HepG2 (cell line): Measurements from ENCODE around the gene COL27A1. TPM values are rescaled to one million over a fixed set of nuclear protein-coding genes. Genes with fewer than 3 reads are reported as not detected.

Experiments used
- GTF3A ChIP-seq: sonication (generic); formaldehyde crosslinking; conservative IDR thresholded peaks from 2 replicates; pipeline ENCODE4 v1.4.0; 2020; ENCODE audit warnings: mild to moderate bottlenecking, missing genetic modification reagents
- HDAC2 ChIP-seq: sonication (generic); formaldehyde crosslinking; IDR thresholded peaks from 2 replicates; pipeline ENCODE4 v1.4.0; 2020; ENCODE audit warnings: missing genetic modification reagents
- HOXA5 ChIP-seq: sonication (generic); formaldehyde crosslinking; IDR thresholded peaks from 2 replicates; pipeline ENCODE4 v1.4.0; 2020; ENCODE audit warnings: missing genetic modification reagents
- KLF11 ChIP-seq: IDR thresholded peaks from 2 replicates; pipeline ENCODE4 v1.6.1; 2016; ENCODE audit warnings: missing compliant biosample characterization
- ZNF234 ChIP-seq: sonication (generic); formaldehyde crosslinking; conservative IDR thresholded peaks from 2 replicates; pipeline ENCODE4 v1.5.1; 2020; ENCODE audit warnings: mild to moderate bottlenecking, missing genetic modification reagents
- ZNF605 ChIP-seq: sonication (generic); formaldehyde crosslinking; IDR thresholded peaks from 2 replicates; pipeline ENCODE4 v1.8.0; 2022; ENCODE audit warnings: mild to moderate bottlenecking, missing genetic modification reagents
- ZNF766 ChIP-seq: sonication (generic); formaldehyde crosslinking; IDR thresholded peaks from 2 replicates; pipeline ENCODE4 v1.5.0; 2020; ENCODE audit warnings: missing genetic modification reagents, borderline replicate concordance
- ZNF883 ChIP-seq: sonication (generic); formaldehyde crosslinking; IDR thresholded peaks from 2 replicates; pipeline ENCODE4 v1.5.1; 2020; ENCODE audit warnings: mild to moderate bottlenecking, missing genetic modification reagents; ENCODE audit errors: not compliant biosample characterization
- polyA plus RNA-seq, 8 experiments: library from polyadenylated mRNA; depleted of rRNA in 3 of 8; stranded (reverse) in 7 of 8; unstranded in 1 of 8; fragments of >200 nt; fragmentation: Illumina TruSeq in 4 of 8; extraction: Trizol in 4 of 8; gene quantifications; 2 replicates each; pipeline versions ENCODE4 v1.2.1 to v1.2.3, GENCODE V29; 2011 to 2016; ENCODE audit warnings: low read depth in 4 of 8, missing spikeins in 1 of 8, mixed read lengths in 1 of 8; ENCODE audit not compliant: insufficient read depth in 1 of 8
- total RNA-seq, 5 experiments: library from RNA; depleted of rRNA; stranded (reverse); fragments of >200 nt; fragmentation: Illumina TruSeq; extraction: Trizol; gene quantifications; 2 replicates each; pipeline ENCODE4 v1.2.3, GENCODE V29; 2016; ENCODE audit warnings: low read depth in 1 of 5
- TF ChIP-seq, protein P1 (sequence below): sonication (generic); formaldehyde crosslinking; IDR thresholded peaks from one replicate; pipeline ENCODE4 v1.5.1; 2020; ENCODE audit warnings: mild to moderate bottlenecking, missing genetic modification reagents; ENCODE audit errors: not compliant biosample characterization
- TF ChIP-seq, protein P2 (sequence below): sonication (generic); formaldehyde crosslinking; IDR thresholded peaks from 2 replicates; pipeline ENCODE4 v1.5.1; 2020; ENCODE audit warnings: mild to moderate bottlenecking, moderate library complexity, missing genetic modification reagents
- TF ChIP-seq, protein P3 (sequence below): sonication (generic); formaldehyde crosslinking; IDR thresholded peaks from 2 replicates; pipeline ENCODE4 v1.5.1; 2020; ENCODE audit warnings: missing genetic modification reagents, mild to moderate bottlenecking, borderline replicate concordance
- TF ChIP-seq, protein P4 (sequence below): conservative IDR thresholded peaks from 2 replicates; pipeline ENCODE4 v1.6.1; 2018; ENCODE audit warnings: missing genetic modification reagents
- TF ChIP-seq, protein P5 (sequence below): sonication (generic); formaldehyde crosslinking; conservative IDR thresholded peaks from 2 replicates; pipeline ENCODE4 v1.4.0; 2020; ENCODE audit warnings: missing genetic modification reagents

COL27A1 gene
- total and polyA plus RNA-seq, 2 of the 13 experiments (the other 11 are each of a cell fraction or from before 2014, with no cell fraction given) = 71.3 to 89.1 TPM

DNA sequence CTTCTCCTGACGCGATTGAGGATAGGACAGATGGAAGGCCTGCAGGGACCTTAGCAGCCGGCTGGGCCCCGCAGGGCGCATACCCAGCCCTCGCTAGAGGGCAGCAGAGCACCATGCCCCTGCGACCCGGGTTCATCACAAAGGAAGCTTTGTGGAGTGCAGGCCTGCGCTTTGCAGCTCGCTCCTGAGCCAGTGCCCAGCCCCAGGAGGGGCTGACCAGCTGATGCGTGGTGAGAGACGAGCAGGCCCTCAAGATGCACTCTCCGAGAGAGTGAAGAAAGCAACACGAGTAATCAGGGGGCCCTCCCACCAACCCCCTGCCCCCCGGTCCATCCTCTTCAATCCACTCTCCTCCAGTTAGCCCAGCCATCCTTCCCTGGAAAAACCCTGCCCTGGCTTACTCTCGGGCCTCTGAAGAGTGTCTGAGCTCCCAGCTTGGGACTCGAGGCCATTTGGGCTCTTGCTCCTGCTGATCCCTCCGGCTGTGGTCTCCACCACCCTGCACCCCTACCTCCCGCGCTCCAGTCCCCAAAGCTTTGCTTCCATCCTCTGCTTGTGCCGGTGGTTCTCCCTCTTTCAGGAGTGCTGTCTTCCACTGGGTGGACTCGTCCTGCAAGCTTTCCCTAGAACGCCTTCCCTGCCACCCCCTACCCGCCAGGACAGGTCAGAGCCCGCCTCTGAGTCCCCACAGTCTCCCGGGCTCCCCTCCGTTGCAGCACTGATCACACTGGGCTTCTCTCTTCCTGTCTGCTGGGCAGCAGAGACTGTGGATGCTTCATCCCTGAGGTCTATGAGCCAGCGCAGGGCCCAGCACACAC, 47.1 kb upstream of the COL27A1 start (continued):
- TF ChIP-seq, protein P1, sequence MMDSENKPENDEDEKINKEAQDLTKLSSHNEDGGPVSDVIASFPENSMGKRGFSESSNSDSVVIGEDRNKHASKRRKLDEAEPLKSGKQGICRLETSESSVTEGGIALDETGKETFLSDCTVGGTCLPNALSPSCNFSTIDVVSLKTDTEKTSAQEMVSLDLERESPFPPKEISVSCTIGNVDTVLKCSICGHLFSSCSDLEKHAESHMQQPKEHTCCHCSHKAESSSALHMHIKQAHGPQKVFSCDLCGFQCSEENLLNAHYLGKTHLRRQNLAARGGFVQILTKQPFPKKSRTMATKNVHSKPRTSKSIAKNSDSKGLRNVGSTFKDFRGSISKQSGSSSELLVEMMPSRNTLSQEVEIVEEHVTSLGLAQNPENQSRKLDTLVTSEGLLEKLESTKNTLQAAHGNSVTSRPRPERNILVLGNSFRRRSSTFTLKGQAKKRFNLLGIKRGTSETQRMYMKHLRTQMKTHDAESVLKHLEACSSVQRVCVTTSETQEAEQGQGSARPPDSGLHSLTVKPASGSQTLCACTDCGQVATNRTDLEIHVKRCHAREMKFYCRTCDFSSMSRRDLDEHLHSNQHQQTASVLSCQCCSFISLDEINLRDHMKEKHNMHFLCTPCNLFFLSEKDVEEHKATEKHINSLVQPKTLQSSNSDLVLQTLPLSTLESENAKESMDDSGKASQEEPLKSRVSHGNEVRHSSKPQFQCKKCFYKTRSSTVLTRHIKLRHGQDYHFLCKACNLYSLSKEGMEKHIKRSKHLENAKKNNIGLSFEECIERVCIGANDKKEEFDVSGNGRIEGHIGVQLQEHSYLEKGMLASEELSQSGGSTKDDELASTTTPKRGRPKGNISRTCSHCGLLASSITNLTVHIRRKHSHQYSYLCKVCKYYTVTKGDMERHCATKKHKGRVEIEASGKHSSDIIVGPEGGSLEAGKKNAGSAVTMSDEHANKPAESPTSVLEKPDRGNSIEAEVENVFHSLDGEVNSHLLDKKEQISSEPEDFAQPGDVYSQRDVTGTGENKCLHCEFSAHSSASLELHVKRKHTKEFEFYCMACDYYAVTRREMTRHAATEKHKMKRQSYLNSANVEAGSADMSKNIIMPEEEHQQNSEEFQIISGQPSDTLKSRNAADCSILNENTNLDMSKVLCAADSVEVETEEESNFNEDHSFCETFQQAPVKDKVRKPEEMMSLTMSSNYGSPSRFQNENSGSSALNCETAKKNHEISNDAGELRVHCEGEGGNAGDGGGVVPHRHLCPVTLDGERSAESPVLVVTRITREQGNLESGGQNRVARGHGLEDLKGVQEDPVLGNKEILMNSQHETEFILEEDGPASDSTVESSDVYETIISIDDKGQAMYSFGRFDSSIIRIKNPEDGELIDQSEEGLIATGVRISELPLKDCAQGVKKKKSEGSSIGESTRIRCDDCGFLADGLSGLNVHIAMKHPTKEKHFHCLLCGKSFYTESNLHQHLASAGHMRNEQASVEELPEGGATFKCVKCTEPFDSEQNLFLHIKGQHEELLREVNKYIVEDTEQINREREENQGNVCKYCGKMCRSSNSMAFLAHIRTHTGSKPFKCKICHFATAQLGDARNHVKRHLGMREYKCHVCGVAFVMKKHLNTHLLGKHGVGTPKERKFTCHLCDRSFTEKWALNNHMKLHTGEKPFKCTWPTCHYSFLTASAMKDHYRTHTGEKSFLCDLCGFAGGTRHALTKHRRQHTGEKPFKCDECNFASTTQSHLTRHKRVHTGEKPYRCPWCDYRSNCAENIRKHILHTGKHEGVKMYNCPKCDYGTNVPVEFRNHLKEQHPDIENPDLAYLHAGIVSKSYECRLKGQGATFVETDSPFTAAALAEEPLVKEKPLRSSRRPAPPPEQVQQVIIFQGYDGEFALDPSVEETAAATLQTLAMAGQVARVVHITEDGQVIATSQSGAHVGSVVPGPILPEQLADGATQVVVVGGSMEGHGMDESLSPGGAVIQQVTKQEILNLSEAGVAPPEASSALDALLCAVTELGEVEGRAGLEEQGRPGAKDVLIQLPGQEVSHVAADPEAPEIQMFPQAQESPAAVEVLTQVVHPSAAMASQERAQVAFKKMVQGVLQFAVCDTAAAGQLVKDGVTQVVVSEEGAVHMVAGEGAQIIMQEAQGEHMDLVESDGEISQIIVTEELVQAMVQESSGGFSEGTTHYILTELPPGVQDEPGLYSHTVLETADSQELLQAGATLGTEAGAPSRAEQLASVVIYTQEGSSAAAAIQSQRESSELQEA (CRISPR knock-in tag) = no peak
- TF ChIP-seq ZNF605 (CRISPR knock-in tag) (no peak), GTF3A (CRISPR knock-in tag) (0 out of 2 replicates have a peak, but pooled peaks have one; percentile 53), KLF11 (CRISPR knock-in tag) (peak; percentile 74; the same call in 1 of the 2 replicates), ZNF883 (CRISPR knock-in tag) (no peak), ZNF766 (CRISPR knock-in tag) (peak; percentile 66; the same call in 1 of the 2 replicates), HDAC2 (CRISPR knock-in tag) (peak; percentile 78), ZNF234 (CRISPR knock-in tag) (no peak), HOXA5 (peak; percentile 81; the same call in 1 of the 2 replicates)
- TF ChIP-seq, protein P2, sequence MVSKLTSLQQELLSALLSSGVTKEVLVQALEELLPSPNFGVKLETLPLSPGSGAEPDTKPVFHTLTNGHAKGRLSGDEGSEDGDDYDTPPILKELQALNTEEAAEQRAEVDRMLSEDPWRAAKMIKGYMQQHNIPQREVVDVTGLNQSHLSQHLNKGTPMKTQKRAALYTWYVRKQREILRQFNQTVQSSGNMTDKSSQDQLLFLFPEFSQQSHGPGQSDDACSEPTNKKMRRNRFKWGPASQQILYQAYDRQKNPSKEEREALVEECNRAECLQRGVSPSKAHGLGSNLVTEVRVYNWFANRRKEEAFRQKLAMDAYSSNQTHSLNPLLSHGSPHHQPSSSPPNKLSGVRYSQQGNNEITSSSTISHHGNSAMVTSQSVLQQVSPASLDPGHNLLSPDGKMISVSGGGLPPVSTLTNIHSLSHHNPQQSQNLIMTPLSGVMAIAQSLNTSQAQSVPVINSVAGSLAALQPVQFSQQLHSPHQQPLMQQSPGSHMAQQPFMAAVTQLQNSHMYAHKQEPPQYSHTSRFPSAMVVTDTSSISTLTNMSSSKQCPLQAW (CRISPR knock-in tag) = peak; percentile 60
- TF ChIP-seq, protein P3, sequence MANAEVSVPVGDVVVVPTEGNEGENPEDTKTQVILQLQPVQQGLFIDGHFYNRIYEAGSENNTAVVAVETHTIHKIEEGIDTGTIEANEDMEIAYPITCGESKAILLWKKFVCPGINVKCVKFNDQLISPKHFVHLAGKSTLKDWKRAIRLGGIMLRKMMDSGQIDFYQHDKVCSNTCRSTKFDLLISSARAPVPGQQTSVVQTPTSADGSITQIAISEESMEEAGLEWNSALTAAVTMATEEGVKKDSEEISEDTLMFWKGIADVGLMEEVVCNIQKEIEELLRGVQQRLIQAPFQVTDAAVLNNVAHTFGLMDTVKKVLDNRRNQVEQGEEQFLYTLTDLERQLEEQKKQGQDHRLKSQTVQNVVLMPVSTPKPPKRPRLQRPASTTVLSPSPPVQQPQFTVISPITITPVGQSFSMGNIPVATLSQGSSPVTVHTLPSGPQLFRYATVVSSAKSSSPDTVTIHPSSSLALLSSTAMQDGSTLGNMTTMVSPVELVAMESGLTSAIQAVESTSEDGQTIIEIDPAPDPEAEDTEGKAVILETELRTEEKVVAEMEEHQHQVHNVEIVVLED = peak; percentile 51; the same call in 1 of the 2 replicates
- TF ChIP-seq, protein P4, sequence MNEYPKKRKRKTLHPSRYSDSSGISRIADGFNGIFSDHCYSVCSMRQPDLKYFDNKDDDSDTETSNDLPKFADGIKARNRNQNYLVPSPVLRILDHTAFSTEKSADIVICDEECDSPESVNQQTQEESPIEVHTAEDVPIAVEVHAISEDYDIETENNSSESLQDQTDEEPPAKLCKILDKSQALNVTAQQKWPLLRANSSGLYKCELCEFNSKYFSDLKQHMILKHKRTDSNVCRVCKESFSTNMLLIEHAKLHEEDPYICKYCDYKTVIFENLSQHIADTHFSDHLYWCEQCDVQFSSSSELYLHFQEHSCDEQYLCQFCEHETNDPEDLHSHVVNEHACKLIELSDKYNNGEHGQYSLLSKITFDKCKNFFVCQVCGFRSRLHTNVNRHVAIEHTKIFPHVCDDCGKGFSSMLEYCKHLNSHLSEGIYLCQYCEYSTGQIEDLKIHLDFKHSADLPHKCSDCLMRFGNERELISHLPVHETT = 0 out of 2 replicates have a peak, but pooled peaks have one; percentile 41
- TF ChIP-seq, protein P5, sequence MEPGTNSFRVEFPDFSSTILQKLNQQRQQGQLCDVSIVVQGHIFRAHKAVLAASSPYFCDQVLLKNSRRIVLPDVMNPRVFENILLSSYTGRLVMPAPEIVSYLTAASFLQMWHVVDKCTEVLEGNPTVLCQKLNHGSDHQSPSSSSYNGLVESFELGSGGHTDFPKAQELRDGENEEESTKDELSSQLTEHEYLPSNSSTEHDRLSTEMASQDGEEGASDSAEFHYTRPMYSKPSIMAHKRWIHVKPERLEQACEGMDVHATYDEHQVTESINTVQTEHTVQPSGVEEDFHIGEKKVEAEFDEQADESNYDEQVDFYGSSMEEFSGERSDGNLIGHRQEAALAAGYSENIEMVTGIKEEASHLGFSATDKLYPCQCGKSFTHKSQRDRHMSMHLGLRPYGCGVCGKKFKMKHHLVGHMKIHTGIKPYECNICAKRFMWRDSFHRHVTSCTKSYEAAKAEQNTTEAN = peak; percentile 67; the same call in 1 of the 2 replicates
